ENCODE results near the gene COMMD9. TPM values are rescaled to one million over a fixed set of nuclear protein-coding genes. Genes with fewer than 3 reads are reported as not detected.

The COMMD9 gene
- total RNA-seq, 1 donor from 2014 or later: 22.6 TPM

GRCh38 chr11:36281850-36282249, 7.4 kb downstream of the COMMD9 start:
- intact Hi-C loops (cut with DNase I): no loop called here
- no peak for DNase-seq (ENCODE audit: extremely low spot score in 2 of 2)

GRCh38 chr11:36280531-36280930, 8.7 kb downstream of the COMMD9 start:
- no peaks in the 10 kb centered on the region for H3K4me1 ChIP-seq
- intact Hi-C loops (cut with DNase I): no loop called here
- no peaks in the 10 kb centered on the region for H3K9me3 ChIP-seq
- DNase-seq (ENCODE audit: extremely low spot score in 2 of 2): peak in 1 of 2 donors; percentile 8
- no peaks in the 10 kb centered on the region for H3K27me3 ChIP-seq
- H3K4me3 ChIP-seq: no peak overlapping the region
- no peak overlapping the region for H3K27ac ChIP-seq
- TF ChIP-seq POLR2AphosphoS5 (IDR thresholded peaks at IDR 0.05; ENCODE audit: insufficient read depth in 1 of 2, low read depth in 1 of 2) (no peak), POLR2A (IDR thresholded peaks at IDR 0.05) (no peak), CTCF (IDR thresholded peaks at IDR 0.05) (no peak)
- peaks cover 0 to 12% of the 10 kb centered on the region in 2 donors for H3K36me3 ChIP-seq

More at GRCh38 chr11:36281850-36282249, 7.4 kb downstream of the COMMD9 start:
- Histone ChIP-seq H3K4me3 (no peak overlapping the region), H3K27me3 (no peaks in the 10 kb centered on the region), H3K36me3 (peaks cover 0 to 5% of the 10 kb centered on the region in 2 donors), H3K4me1 (no peaks in the 10 kb centered on the region), H3K27ac (no peak overlapping the region), H3K9me3 (no peaks in the 10 kb centered on the region)
- no peak for TF ChIP-seq CTCF (IDR thresholded peaks at IDR 0.05)
- TF ChIP-seq POLR2A (IDR thresholded peaks at IDR 0.05): no peak
- TF ChIP-seq POLR2AphosphoS5 (IDR thresholded peaks at IDR 0.05; ENCODE audit: insufficient read depth in 1 of 2, low read depth in 1 of 2): no peak

DNA sequence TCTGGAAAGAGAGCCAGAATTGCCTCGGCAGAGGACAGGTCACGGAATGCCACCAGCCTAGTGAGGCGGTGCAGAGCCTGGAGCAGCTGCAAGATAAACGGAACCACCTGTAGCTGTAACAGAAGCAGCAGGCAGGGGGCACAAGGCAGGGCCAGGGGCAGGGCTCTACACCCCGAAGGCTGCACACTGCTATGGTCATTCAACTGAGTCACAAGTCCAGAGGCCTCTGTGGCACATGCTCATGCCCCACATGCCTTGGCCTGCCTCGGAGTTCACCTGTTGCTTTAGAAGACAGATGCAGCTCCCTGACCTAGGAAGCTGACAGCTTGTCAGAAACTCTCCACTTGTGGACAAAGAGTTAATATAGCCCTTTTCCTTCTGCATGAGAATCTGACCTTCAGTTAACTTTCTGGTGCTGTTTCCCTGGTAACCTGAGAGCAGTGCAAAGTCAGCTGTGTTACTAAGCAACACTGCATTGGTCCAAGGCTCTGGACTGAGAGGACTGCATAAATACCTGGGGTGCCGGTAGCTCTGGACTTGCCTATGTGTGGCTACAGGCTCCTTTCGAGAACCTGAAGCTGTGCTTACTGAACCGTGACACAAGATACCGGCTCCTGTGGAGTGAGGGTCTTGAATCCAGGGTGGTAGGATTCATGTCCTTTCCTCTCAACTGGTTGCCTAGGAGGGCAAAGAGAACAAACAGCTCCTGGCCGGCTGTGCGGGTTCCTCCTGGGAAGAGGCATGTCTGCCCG, 10.5 kb downstream of the COMMD9 start:
- H3K9me3 ChIP-seq: no peaks in the 10 kb centered on the region
- no peak for DNase-seq (ENCODE audit: extremely low spot score in 2 of 2)
- intact Hi-C loops (cut with DNase I): no loop called here
- peaks cover 0 to 26% of the 10 kb centered on the region in 2 donors for H3K36me3 ChIP-seq
- no peak overlapping the region for H3K4me3 ChIP-seq
- TF ChIP-seq CTCF (IDR thresholded peaks at IDR 0.05) (no peak), POLR2AphosphoS5 (IDR thresholded peaks at IDR 0.05; ENCODE audit: insufficient read depth in 1 of 2, low read depth in 1 of 2) (no peak), POLR2A (IDR thresholded peaks at IDR 0.05) (no peak)
- H3K27me3 ChIP-seq: no peaks in the 10 kb centered on the region
- H3K4me1 ChIP-seq: no peaks in the 10 kb centered on the region
- H3K27ac ChIP-seq: no peak overlapping the region

DNA sequence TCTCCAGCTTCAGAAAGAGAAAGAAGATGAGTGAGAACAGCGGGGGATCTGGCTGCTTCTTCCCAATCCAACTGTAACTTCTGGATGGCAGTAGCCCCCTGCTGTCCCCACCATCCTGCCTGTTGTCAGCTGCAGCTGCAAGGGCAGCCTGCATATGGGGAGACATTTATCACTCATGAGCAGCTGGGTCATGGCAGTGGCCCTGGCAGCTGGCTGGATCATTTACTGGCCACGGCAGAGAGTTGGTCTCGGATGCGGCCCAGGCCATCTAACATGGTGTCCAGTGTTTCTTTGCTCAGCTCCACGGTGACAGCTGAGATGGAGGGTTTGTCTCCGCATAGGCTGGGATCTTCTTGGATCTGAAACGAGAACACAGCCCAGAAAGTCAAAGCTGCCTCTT, 14.8 kb downstream of the COMMD9 start:
- DNase-seq (ENCODE audit: extremely low spot score in 2 of 2): no peak
- no peaks in the 10 kb centered on the region for H3K9me3 ChIP-seq
- peaks cover 0 to 56% of the 10 kb centered on the region in 2 donors for H3K36me3 ChIP-seq
- TF ChIP-seq CTCF (IDR thresholded peaks at IDR 0.05): no peak
- no peak for TF ChIP-seq POLR2AphosphoS5 (IDR thresholded peaks at IDR 0.05; ENCODE audit: insufficient read depth in 1 of 2, low read depth in 1 of 2)
- no peak for TF ChIP-seq POLR2A (IDR thresholded peaks at IDR 0.05)
- H3K27ac ChIP-seq: no peak overlapping the region
- H3K4me3 ChIP-seq: no peak overlapping the region
- H3K4me1 ChIP-seq: no peaks in the 10 kb centered on the region
- H3K27me3 ChIP-seq: no peaks in the 10 kb centered on the region
- intact Hi-C loops (cut with DNase I): no loop called here

- H3K36me3 ChIP-seq: peaks cover 0 to 51% of the 10 kb centered on the region in 2 donors
- no peaks in the 10 kb centered on the region for H3K4me1 ChIP-seq
- H3K27ac ChIP-seq: no peak overlapping the region
- intact Hi-C loops (cut with DNase I): no loop called here
- DNase-seq (ENCODE audit: extremely low spot score in 2 of 2): no peak
- H3K9me3 ChIP-seq: no peaks in the 10 kb centered on the region
- no peaks in the 10 kb centered on the region for H3K27me3 ChIP-seq
- no peak for TF ChIP-seq POLR2AphosphoS5 (IDR thresholded peaks at IDR 0.05; ENCODE audit: insufficient read depth in 1 of 2, low read depth in 1 of 2)
- no peak for TF ChIP-seq POLR2A (IDR thresholded peaks at IDR 0.05)
- no peak for TF ChIP-seq CTCF (IDR thresholded peaks at IDR 0.05)
- no peak overlapping the region for H3K4me3 ChIP-seq
Measured at GRCh38 chr11:36273110-36273509, 16.1 kb downstream of the COMMD9 start.
